ENCODE results near the gene RIPPLY1.

DNA sequence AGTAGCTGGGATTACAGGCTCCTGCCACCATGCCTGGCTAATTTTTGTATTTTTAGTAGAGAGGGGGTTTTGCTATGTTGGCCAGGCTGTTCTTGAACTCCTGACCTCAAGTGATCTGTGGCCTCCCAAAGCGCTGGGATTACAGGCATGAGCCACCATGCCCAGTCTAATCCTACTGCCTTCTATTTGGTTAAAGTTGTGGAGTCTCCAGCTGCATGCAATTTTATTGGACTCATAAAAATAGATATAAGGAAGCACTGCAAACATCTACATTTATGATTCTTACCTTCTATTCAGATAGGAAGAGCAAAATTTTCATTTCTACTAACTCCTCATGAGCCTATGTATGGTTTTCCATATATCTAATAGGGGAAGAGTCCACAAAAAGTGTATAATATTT is 13.7 kb downstream of the RIPPLY1 start:
- TF ChIP-seq, protein P1, sequence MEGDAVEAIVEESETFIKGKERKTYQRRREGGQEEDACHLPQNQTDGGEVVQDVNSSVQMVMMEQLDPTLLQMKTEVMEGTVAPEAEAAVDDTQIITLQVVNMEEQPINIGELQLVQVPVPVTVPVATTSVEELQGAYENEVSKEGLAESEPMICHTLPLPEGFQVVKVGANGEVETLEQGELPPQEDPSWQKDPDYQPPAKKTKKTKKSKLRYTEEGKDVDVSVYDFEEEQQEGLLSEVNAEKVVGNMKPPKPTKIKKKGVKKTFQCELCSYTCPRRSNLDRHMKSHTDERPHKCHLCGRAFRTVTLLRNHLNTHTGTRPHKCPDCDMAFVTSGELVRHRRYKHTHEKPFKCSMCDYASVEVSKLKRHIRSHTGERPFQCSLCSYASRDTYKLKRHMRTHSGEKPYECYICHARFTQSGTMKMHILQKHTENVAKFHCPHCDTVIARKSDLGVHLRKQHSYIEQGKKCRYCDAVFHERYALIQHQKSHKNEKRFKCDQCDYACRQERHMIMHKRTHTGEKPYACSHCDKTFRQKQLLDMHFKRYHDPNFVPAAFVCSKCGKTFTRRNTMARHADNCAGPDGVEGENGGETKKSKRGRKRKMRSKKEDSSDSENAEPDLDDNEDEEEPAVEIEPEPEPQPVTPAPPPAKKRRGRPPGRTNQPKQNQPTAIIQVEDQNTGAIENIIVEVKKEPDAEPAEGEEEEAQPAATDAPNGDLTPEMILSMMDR (IDR thresholded peaks at IDR 0.05 in 2 of 3, conservative IDR thresholded peaks at IDR 0.05 in 1 of 3; ENCODE audit: insufficient read depth in 2 of 3, low read depth in 1 of 3, low read length in 3 of 3): no peak
- TF ChIP-seq, protein P2, sequence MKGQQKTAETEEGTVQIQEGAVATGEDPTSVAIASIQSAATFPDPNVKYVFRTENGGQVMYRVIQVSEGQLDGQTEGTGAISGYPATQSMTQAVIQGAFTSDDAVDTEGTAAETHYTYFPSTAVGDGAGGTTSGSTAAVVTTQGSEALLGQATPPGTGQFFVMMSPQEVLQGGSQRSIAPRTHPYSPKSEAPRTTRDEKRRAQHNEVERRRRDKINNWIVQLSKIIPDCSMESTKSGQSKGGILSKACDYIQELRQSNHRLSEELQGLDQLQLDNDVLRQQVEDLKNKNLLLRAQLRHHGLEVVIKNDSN (CRISPR knock-in tag; IDR thresholded peaks at IDR 0.05): no peak
- TF ChIP-seq, protein P3, sequence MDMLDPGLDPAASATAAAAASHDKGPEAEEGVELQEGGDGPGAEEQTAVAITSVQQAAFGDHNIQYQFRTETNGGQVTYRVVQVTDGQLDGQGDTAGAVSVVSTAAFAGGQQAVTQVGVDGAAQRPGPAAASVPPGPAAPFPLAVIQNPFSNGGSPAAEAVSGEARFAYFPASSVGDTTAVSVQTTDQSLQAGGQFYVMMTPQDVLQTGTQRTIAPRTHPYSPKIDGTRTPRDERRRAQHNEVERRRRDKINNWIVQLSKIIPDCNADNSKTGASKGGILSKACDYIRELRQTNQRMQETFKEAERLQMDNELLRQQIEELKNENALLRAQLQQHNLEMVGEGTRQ (CRISPR knock-in tag; IDR thresholded peaks at IDR 0.05): no peak
- TF ChIP-seq ARID2 (IDR thresholded peaks at IDR 0.05): no peak
- TF ChIP-seq KHSRP (IDR thresholded peaks at IDR 0.05): no peak
- TF ChIP-seq POLR2AphosphoS5 (IDR thresholded peaks at IDR 0.05; ENCODE audit: control insufficient read depth, insufficient read depth, low read depth, low read length): no peak
- no peak for TF ChIP-seq MYC (IDR thresholded peaks at IDR 0.05; ENCODE audit: low read depth, low read length)
- TF ChIP-seq MYC (CRISPR knock-in tag; IDR thresholded peaks at IDR 0.05; ENCODE audit: borderline replicate concordance, low read depth): no peak
- TF ChIP-seq RFX5 (IDR thresholded peaks at IDR 0.05; ENCODE audit: low read depth, low read length): no peak
- TF ChIP-seq EP300 (IDR thresholded peaks at IDR 0.05; ENCODE audit: low read length): no peak
- TF ChIP-seq GABPA (tag; conservative IDR thresholded peaks at IDR 0.05; ENCODE audit: low read depth): no peak
- TF ChIP-seq SAFB2 (IDR thresholded peaks at IDR 0.05; ENCODE audit: borderline replicate concordance, low read depth, low read length, severe bottlenecking): no peak
- TF ChIP-seq FOXK1 (CRISPR knock-in tag; IDR thresholded peaks at IDR 0.05; ENCODE audit: borderline replicate concordance): no peak
- TF ChIP-seq, protein P4, sequence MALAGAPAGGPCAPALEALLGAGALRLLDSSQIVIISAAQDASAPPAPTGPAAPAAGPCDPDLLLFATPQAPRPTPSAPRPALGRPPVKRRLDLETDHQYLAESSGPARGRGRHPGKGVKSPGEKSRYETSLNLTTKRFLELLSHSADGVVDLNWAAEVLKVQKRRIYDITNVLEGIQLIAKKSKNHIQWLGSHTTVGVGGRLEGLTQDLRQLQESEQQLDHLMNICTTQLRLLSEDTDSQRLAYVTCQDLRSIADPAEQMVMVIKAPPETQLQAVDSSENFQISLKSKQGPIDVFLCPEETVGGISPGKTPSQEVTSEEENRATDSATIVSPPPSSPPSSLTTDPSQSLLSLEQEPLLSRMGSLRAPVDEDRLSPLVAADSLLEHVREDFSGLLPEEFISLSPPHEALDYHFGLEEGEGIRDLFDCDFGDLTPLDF (CRISPR knock-in tag; IDR thresholded peaks at IDR 0.05): no peak
- no peak for TF ChIP-seq SIN3A (IDR thresholded peaks at IDR 0.05; ENCODE audit: borderline replicate concordance in 2 of 2, control insufficient read depth in 1 of 2, low read depth in 2 of 2, low read length in 2 of 2)
